Right atrium auricular region (tissue), 2 donors: ENCODE data around the gene HELZ. TPM values are rescaled to one million over a fixed set of nuclear protein-coding genes. Genes with fewer than 3 reads are reported as not detected.

ENCODE experiments used
- DNase-seq: peaks from one replicate; pipeline ENCODE4 v3.0.0-alpha.2; 2019; ENCODE audit warnings: low spot score
- H3K27ac ChIP-seq, 2 donors: fragments of 200-600 bp; sonication (generic); 1 replicate in 1 of 2; 2 replicates in 1 of 2; pipeline ENCODE4 v1.5.1; 2016 to 2019
- H3K27me3 ChIP-seq, 2 donors: fragments of 200-600 bp; sonication (generic); one replicate each; pipeline versions ENCODE4 v1.5.1 to v1.6.0; 2017 to 2019
- H3K36me3 ChIP-seq: fragments of 200-600 bp; sonication (generic); one replicate; pipeline ENCODE4 v1.5.1; 2016
- H3K4me1 ChIP-seq, 2 donors: fragments of 200-600 bp; sonication (generic); one replicate each; pipeline versions ENCODE4 v1.5.1 to v1.6.0; 2017 to 2019
- H3K4me3 ChIP-seq, 2 donors: fragments of 200-600 bp; sonication (generic); 1 replicate in 1 of 2; 2 replicates in 1 of 2; pipeline ENCODE4 v1.5.1; 2017 to 2019; ENCODE audit warnings: mild to moderate bottlenecking in 1 of 2, moderate library complexity in 1 of 2
- H3K9me3 ChIP-seq, 2 donors: fragments of 200-600 bp; sonication (generic); one replicate each; pipeline ENCODE4 v1.5.1; 2019
- total RNA-seq, 2 donors: library from RNA; depleted of rRNA; stranded (reverse); fragments of >200 nt; gene quantifications; one replicate each; pipeline ENCODE4 v1.1.0, GENCODE V29; 2016
- TF ChIP-seq, protein P1 (sequence below), 2 donors: fragments of 200-600 bp; sonication (generic); IDR thresholded peaks; one replicate each; pipeline ENCODE4 v1.5.1; 2019; ENCODE audit warnings: antibody characterized with exemption in 2 of 2

The HELZ gene
- total RNA-seq, 2 donors from 2014 or later: 25.2 to 29.1 TPM

DNA sequence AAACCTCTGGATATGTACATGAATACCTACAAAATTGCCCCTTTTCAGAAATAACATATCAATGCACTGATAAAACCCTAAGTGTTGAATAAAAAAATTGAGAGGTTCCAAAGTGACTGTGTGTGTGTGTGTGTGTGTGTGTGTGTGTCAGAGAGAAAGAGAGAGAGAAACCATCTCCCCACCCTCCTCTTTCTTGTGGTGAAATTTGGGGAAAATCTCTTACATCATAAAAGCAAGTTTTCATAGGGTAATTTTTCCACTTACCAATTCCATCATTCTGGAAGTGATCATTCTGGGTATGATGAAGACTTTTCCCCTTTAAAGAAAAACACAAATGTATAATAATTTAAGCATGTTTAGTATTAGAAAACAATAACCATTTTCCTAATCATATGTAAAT lies 121.3 kb downstream of the HELZ start:
- H3K27me3 ChIP-seq: no peaks in the 10 kb centered on the region
- TF ChIP-seq, protein P1, sequence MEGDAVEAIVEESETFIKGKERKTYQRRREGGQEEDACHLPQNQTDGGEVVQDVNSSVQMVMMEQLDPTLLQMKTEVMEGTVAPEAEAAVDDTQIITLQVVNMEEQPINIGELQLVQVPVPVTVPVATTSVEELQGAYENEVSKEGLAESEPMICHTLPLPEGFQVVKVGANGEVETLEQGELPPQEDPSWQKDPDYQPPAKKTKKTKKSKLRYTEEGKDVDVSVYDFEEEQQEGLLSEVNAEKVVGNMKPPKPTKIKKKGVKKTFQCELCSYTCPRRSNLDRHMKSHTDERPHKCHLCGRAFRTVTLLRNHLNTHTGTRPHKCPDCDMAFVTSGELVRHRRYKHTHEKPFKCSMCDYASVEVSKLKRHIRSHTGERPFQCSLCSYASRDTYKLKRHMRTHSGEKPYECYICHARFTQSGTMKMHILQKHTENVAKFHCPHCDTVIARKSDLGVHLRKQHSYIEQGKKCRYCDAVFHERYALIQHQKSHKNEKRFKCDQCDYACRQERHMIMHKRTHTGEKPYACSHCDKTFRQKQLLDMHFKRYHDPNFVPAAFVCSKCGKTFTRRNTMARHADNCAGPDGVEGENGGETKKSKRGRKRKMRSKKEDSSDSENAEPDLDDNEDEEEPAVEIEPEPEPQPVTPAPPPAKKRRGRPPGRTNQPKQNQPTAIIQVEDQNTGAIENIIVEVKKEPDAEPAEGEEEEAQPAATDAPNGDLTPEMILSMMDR (IDR thresholded peaks at IDR 0.05): no peak
- no peak for DNase-seq
- H3K36me3 ChIP-seq: peaks cover 39% of the 10 kb centered on the region
- H3K4me1 ChIP-seq: no peaks in the 10 kb centered on the region
- no peak overlapping the region for H3K4me3 ChIP-seq
- H3K27ac ChIP-seq: no peak overlapping the region
- no peaks in the 10 kb centered on the region for H3K9me3 ChIP-seq

DNA sequence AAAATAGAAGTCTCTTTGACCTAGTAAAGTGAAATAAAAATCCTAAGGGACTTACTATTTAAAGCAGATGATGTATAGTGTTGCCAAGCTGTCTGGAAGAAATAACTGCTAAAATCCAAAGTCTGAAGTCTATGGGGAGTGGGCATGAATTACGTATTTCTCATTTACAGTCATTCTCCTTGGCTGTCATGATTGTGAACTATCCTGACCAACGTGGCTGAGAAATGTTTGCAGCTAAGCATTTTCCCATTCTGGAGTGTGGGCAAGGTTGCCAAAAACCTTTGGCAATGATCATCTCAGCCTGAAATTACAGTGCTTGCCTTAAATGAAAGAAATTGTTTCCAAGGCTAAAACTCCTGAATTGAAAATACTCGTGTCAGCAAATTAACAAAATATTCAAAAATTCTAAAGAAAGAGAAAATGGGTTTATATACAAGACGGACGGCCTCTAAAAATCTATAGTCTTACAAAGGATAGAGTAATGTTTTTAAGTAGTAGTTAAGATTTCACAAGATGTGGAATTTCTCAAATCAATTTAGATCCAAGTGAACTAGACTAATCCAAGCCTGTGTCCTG lies 123.6 kb downstream of the HELZ start:
- H3K27me3 ChIP-seq: no peaks in the 10 kb centered on the region
- peaks cover 27% of the 10 kb centered on the region for H3K36me3 ChIP-seq
- TF ChIP-seq, protein P1 (IDR thresholded peaks at IDR 0.05): no peak
- H3K4me1 ChIP-seq: no peaks in the 10 kb centered on the region
- no peak overlapping the region for H3K27ac ChIP-seq
- peaks cover 0 to 8% of the 10 kb centered on the region in 2 donors for H3K9me3 ChIP-seq
- DNase-seq: no peak
- no peak overlapping the region for H3K4me3 ChIP-seq

DNA sequence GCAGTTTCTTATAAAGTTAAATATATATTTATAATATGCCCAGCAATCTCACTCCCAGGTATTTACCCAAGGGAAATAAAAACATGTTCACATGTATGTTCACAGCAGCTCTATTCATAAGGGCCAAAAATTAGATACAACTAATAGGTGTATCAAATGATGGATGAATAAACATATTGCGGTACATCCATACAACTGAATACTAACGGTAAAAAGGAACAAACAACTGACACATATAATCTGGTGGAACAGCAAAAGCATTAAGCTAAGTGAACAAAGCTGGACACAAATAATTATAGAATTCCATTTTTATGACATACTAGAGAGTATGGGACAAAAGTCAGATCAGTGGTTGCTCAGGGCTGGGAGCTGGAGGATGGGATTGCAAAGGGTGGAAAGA lies 125.9 kb downstream of the HELZ start:
- H3K27ac ChIP-seq: no peak overlapping the region
- H3K36me3 ChIP-seq: peaks cover 30% of the 10 kb centered on the region
- TF ChIP-seq, protein P1 (IDR thresholded peaks at IDR 0.05): no peak
- DNase-seq: no peak
- H3K4me3 ChIP-seq: no peak overlapping the region
- no peaks in the 10 kb centered on the region for H3K4me1 ChIP-seq
- no peaks in the 10 kb centered on the region for H3K27me3 ChIP-seq
- H3K9me3 ChIP-seq: peaks cover 0 to 20% of the 10 kb centered on the region in 2 donors

DNA sequence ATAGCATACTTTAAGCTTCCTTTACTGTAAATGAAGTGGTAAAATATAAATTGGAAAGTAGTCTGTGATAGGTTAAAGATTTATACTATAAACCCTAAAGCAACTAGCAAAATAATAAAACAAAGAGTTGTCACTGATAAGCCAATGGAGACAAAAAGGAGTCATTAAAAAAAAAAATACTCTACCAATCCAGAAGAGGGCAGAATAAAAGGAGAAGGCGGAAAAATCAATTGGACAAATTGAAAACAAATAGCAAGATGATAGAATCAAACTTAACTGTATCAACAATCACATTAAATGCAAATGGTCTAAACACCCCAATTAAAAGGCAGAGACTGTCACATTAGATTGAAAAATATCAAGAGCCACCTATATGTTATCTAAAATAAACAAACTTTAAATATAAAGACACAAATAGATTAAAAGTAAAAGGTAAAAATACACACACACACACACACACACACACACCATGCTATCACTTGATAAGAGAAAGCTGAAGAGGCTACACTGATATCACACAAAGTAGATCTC lies 128.9 kb downstream of the HELZ start:
- Histone ChIP-seq H3K4me1 (peaks cover 0 to 18% of the 10 kb centered on the region in 2 donors), H3K4me3 (no peak overlapping the region), H3K27ac (no peak overlapping the region), H3K36me3 (peaks cover 28% of the 10 kb centered on the region), H3K9me3 (peaks cover 0 to 20% of the 10 kb centered on the region in 2 donors), H3K27me3 (no peaks in the 10 kb centered on the region)
- DNase-seq: no peak
- TF ChIP-seq, protein P1 (IDR thresholded peaks at IDR 0.05): no peak

DNA sequence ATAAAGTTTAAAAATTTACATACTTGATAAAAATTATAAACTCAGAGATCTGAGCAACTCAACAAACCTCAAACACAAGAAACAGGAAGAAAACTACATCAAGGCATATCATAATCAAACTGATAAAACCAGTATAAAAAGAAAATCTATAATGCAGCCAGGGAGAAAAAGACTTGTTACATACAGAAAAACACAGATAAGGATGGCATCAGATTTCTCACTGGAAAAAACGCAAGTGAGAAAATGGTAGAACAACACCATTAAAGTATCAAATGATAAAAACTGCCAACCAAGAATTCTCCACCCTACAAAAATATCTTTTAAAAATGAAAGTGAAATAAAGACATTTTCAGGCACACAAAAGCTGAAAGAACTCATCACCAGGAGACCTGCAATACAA lies 129.6 kb downstream of the HELZ start:
- H3K4me1 ChIP-seq: peaks cover 0 to 18% of the 10 kb centered on the region in 2 donors
- H3K27ac ChIP-seq: no peak overlapping the region
- no peak for DNase-seq
- no peaks in the 10 kb centered on the region for H3K27me3 ChIP-seq
- H3K36me3 ChIP-seq: peaks cover 26% of the 10 kb centered on the region
- H3K9me3 ChIP-seq: peaks cover 0 to 20% of the 10 kb centered on the region in 2 donors
- TF ChIP-seq, protein P1 (IDR thresholded peaks at IDR 0.05): no peak
- H3K4me3 ChIP-seq: no peak overlapping the region

DNA sequence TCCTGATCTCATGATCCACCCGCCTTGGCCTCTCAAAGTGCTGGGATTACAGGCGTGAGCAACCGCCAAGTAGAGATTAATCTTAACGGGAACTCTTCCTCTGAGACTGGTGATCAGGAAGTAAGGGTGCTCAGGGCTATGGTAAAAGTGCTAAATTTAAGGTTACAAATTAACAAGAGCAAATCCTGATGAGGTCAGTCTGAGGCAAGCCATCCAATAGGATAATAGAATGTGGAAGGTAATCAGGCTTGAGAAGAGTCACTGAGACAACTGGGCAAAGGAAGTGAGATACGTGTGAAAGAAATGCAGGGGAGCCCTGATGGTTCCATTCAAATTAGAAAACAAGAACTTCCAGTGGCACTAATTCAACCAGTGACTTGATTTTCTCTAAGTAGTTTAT lies 131.5 kb downstream of the HELZ start:
- no peaks in the 10 kb centered on the region for H3K27me3 ChIP-seq
- H3K4me1 ChIP-seq: peaks cover 0 to 18% of the 10 kb centered on the region in 2 donors
- H3K9me3 ChIP-seq: peaks cover 0 to 20% of the 10 kb centered on the region in 2 donors
- H3K27ac ChIP-seq: no peak overlapping the region
- DNase-seq: no peak
- TF ChIP-seq, protein P1 (IDR thresholded peaks at IDR 0.05): no peak
- no peak overlapping the region for H3K4me3 ChIP-seq
- H3K36me3 ChIP-seq: peaks cover 30% of the 10 kb centered on the region
